ENCODE data around the gene TACO1.

Gene TACO1

DNA sequence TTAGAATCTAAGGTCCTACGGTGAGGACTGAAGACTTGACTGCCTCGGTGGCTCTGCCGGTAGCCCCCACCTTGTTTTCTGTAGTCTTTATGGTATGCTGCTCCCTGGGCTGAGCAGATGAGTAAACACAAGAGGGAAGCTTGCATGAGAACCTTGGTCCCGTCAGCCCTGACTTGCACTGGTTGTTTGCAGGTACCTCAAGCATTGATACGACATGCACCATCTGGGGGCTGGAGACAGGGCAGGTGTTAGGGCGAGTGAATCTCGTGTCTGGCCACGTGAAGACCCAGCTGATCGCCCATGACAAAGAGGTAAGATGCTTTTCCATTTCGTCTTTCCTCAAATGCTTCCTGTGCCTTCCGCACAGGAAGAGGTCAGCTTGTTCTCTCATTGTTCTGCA, 21.1 kb upstream of the TACO1 start:
- H3K4me3 ChIP-seq (ENCODE audit: low read length), result no peak overlapping the region
- TF ChIP-seq ZNF274 (IDR thresholded peaks at IDR 0.05; ENCODE audit: low read depth, low read length), result no peak

DNA sequence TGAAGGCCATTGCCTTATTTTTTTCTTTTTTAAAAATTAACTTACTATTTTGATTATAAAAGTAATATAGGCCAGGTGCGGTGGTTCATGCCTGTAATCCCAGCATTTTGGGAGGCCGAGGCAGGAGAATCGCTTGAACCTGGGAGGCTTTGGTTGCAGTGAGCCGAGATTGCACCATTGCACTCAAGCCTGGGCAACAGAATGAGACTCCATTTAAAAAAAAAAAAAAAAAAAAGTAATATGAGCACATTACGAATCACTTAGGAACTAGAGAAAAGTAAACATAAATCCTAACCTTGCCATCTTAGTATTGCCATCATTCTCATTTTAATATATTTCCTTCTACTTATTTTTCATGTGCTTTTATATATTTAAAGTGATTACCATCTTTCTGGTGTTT, 12.9 kb upstream of the TACO1 start:
- no peak for TF ChIP-seq ZNF274 (IDR thresholded peaks at IDR 0.05; ENCODE audit: low read depth, low read length)
- no peak overlapping the region for H3K4me3 ChIP-seq (ENCODE audit: low read length)

DNA sequence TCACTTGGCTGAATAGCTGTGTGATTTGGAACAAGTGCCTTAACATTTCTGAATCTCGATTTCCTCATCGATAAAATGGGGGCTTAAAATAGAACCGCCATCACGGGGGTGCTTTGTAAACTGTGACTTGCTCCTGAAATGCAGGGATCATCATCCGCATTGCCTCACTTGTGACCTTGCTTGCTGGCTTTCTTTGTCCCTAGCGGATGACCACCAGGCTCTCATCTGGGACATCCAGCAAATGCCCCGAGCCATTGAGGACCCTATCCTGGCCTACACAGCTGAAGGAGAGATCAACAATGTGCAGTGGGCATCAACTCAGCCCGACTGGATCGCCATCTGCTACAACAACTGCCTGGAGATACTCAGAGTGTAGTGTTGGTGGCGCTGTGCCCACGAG, 11.9 kb upstream of the TACO1 start:
- no peak for TF ChIP-seq ZNF274 (IDR thresholded peaks at IDR 0.05; ENCODE audit: low read depth, low read length)
- H3K4me3 ChIP-seq (ENCODE audit: low read length), result no peak overlapping the region

DNA sequence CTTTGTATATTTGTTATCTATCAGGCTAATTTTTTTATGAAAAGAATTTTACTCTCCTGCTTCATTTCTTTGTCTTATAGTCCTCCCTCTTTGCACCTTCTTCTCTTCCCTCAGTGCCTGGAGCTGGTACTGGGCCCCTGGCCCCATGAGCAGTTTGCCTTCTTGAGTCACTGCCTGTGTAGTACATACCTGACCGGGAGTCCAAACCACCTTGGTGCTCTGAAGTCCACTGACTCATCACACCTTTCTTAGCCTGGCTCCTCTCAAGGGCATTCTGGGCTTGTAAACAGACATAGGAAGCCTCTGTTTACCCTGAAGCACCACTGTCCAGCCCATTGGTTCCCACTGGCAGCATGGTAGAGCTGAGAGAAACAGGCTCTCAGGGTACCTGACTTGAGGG, 11.0 kb upstream of the TACO1 start:
- TF ChIP-seq ZNF274 (IDR thresholded peaks at IDR 0.05; ENCODE audit: low read depth, low read length), result no peak
- no peak overlapping the region for H3K4me3 ChIP-seq (ENCODE audit: low read length)

DNA sequence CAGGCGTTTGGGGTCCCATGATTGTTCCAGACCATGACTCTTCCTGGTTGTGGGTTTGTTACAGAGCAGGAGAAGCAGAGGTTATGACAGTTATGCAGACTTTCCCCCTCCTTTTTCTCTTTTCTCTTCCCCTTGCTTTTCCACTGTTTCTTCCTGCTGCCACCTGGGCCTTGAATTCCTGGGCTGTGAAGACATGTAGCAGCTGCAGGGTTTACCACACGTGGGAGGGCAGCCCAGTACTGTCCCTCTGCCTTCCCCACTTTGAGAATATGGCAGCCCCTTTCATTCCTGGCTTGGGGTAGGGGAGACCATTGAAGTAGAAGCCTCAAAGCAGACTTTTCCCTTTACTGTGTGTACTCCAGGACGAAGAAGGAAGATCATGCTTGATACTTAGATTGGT, 7.9 kb upstream of the TACO1 start:
- H3K4me3 ChIP-seq (ENCODE audit: low read length), result no peak overlapping the region
- no peak for TF ChIP-seq ZNF274 (IDR thresholded peaks at IDR 0.05; ENCODE audit: low read depth, low read length)

DNA sequence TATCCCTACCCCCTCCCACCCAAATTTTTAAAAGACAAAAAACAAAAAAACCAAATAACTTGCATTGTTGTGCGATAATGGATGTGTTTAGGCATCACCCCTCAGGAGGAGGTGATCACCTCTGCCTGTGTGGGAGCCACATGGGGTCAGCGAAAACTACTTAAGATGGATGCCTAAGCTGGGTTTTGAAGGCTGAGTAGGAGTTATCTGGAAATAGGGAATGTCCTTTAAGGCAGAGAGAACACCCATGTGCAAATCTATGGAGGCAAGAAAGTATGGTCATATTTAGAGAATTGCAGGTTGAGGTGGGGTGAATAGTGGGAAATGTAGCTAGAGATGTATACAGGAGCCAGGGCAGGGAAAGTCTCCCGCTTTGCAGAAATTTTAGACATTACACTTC, 5.6 kb upstream of the TACO1 start:
- no peak for TF ChIP-seq ZNF274 (IDR thresholded peaks at IDR 0.05; ENCODE audit: low read depth, low read length)
- no peak overlapping the region for H3K4me3 ChIP-seq (ENCODE audit: low read length)

DNA sequence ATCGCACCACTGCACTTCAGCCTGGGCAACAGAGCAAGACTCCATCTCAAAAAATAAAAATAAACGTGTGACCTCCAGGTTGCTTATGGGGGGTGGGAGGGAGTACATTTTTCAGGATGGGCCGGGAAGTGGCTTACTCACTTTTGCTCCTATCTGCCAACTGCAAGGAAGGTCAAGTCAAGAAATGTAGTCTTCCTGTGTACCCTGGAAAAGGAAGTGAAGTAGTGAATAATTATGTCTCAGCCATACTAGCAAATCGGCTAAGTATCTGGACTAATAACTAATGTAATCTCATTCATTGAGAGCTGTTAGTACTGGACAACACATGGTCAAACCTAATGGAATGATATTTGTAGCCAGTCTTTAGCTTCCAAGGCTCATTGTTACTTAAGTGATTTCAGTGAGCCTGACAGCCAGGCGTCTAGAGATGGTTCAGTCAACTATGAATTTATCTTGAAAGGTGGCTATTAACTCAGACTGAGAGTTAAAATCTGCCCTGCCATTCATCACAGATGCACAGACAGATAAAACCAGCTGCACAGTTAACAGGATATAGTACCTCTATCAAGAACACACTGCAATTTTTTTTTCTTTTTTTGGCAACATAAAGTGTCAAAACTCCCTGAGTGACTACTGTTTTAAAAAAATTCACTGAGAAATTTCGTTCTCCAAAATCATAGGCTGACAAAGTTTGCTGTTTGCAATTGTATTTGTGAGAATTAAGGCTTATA, 3.7 kb upstream of the TACO1 start:
- TF ChIP-seq ZNF274 (IDR thresholded peaks at IDR 0.05; ENCODE audit: low read depth, low read length), result no peak
- no peak overlapping the region for H3K4me3 ChIP-seq (ENCODE audit: low read length)

DNA sequence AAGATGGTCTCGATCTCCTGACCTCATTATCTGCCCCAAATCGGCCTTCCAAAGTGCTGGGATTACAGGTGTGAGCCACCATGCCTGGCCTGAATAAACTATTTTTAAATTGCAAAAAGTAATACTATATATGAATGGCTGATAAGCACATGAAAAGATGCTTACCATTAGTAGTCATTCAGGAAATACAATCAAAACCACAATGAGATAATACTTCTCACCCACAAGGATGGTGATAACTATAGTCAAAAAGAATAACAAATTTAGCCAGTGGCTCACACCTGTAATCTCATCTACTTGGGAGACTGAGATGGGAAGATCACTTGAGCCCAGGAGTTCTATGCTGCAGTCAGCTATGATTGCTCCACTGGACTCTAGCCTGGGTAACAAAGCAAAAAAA, 2.4 kb upstream of the TACO1 start:
- no peak overlapping the region for H3K4me3 ChIP-seq (ENCODE audit: low read length)
- no peak for TF ChIP-seq ZNF274 (IDR thresholded peaks at IDR 0.05; ENCODE audit: low read depth, low read length)

DNA sequence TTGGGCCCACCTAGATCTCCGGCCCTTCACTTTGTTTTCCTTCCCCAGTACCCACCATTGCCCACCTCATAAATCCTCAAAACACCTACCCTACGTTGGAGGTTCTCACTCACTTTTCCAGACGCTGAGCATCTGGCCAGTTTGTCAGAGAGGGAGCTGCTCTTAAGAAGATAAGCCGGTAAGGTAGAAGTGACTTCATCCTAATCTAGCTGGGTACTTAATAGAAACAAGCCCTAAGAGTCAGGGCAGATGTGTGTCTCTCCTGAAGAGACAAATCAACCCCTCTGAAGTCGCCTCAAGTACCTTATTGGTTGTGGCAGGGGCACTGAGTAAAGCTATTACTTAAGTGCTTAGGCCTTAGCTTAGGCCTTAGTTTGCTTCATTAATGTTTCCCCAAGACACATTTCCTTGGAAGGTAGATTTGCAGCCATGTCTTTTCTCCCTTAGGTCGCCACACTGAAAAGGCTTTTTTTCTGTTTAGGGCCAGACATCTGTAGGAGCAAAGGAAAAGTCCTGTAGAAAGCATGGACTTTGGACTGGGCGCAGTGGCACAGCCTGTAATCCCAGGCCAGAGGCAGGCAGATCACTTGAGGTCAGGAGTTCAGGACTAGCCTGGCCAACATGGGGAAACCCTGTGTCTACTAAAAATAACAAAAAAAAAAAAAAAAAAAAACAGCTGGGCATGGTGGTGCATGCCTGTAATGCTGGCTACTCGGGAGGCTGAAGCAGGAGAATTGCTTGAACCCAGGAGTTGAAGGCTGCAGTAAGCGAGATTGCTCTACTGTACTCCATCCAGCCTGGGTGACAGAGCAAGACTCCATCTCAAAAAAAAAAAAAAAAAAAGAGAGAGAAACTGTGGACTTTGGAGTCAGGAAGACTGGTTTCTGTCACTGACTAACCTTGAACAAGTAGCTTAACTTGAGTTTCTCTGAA, 1.0 kb downstream of the TACO1 start:
- no peak for TF ChIP-seq ZNF274 (IDR thresholded peaks at IDR 0.05; ENCODE audit: low read depth, low read length)
- H3K4me3 ChIP-seq (ENCODE audit: low read length), result peak overlapping the region; percentile 72

DNA sequence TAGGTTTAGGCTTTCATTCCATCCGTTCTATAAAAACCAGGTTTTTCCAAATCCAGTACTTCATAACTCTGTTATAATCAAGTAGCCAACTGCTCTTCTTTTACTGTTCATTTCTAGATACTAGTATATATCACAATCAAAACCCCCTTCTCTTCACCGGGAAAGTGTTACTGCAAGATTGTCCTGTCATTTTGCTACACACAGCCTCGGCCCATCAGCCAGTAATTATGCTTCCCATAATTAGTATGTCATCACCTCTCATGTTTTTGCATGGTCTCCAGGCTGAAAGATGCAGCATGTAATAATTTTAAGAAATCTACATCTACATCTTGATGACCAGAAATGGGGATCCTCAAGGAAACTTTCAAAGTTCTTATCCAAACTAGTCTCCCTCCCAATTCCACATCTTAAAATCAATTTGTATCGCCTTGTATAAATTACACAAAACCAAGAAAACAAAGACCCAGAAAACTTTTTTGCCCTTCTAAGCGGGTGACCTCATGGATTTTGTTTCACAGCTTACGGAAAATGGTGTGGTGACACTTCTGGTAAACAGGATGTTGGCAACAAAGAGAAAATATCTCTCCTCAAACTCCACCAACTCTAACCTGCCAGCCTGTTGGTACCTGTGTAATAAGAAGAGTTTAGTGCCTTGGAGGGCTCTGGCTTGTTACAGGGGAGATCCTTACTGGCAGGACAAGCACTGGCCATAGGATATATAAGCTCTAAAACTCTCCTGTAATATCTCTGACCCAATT, 9.3 kb downstream of the TACO1 start:
- TF ChIP-seq ZNF274 (IDR thresholded peaks at IDR 0.05; ENCODE audit: low read depth, low read length), result no peak

DNA sequence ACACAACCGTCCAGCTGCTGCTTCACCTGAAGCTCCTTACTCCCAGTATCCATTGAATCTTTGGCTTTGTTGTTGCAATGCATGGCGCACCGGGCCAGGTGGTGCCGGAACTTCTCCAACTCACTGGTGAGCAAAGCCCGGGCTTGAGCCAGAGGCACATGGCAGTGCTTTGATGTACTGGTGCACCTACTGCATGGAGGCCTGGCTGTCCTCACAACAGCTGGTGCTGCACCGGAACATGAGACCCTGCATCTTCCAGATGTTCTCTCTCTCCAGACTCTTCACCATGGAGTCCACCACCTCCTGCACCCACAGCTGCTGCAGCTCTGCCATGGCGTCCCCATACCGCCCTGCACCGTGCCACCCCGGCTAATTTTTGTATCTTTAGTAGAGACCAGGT, 10.2 kb downstream of the TACO1 start:
- TF ChIP-seq ZNF274 (IDR thresholded peaks at IDR 0.05; ENCODE audit: low read depth, low read length), result no peak
- H3K4me3 ChIP-seq (ENCODE audit: low read length), result no peak overlapping the region

More for the DNA sequence above, 9.3 kb downstream of the TACO1 start:
- H3K4me3 ChIP-seq (ENCODE audit: low read length), result no peak overlapping the region

DNA sequence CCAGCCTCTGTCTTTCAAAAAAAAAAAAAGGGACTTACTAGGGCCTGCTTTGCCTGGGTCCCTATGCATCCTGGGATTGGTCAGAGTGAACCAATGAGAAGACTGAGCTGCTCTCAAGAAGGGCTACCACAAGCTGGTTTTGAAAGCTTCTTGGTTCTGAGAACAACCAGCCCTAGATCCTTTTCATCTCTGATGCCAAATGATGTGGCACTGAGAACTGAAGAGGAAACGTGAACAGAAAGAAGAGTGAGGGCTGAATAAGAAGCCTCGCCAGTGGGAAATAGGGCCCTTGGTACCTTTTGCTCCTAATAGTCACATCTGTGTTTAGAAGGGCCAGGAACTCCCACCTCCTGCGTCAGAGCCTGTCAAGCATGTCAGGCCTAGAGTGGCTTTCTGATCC, 10.7 kb downstream of the TACO1 start:
- no peak overlapping the region for H3K4me3 ChIP-seq (ENCODE audit: low read length)
- TF ChIP-seq ZNF274 (IDR thresholded peaks at IDR 0.05; ENCODE audit: low read depth, low read length), result no peak

DNA sequence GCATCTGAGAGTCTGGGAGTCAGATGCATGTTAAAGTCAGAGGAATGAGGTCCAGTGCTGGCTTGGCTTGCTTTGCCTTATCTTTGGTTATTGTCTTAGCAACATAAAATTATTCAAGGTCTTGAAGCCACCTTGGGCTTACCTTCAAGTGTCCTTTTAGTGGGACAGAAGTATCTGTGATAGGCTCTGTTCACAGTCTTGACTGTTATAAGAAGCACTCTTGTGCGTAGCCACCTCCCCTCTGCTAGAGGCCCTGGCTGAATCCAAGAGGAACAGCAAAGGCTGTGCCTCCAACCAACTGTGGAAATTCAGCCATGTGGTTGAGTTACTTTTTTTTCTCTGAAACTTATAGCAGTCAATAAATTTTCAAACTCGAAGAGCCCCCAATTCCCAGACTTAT, 13.0 kb downstream of the TACO1 start:
- no peak for TF ChIP-seq ZNF274 (IDR thresholded peaks at IDR 0.05; ENCODE audit: low read depth, low read length)
- H3K4me3 ChIP-seq (ENCODE audit: low read length), result no peak overlapping the region

DNA sequence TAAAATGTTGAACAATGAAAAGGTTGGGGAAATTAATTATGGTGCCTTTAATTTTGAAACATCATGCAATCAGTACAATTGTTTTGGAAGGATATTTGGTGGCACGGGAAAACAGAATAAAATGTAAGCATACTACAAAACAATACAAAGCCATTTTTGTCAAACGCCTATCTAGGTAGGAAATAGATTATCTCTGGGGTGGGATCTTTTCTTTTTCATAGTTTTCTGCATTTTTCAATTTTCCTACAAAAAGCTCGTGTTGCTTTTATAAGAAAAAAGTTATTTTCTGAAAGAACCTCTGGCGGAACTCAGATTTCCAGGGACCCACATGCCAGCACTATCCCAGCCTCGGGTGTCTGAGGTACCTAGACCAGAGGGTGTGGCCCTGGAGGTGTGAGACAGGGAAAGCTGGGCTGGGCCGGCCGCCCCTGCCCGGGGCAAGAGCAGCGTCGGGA, 20.6 kb downstream of the TACO1 start:
- TF ChIP-seq ZNF274 (IDR thresholded peaks at IDR 0.05; ENCODE audit: low read depth, low read length), result no peak
- peak overlapping the region; percentile 74 for H3K4me3 ChIP-seq (ENCODE audit: low read length)
